ENCODE results near the gene FDXR.
A peak's percentile ranks its signal among the peaks of the same experiment; 100 is the strongest.

Gene FDXR

GRCh38 chr17:74840989-74841666 lies 31.7 kb downstream of the FDXR start:
- 0 out of 3 replicates have a peak, but pooled peaks have one; percentile 24 for ATAC-seq (ENCODE audit: low read depth)
- Histone ChIP-seq H3K27me3 (ENCODE audit: insufficient read depth, poor library complexity, severe bottlenecking) (peaks cover 8% of the 10 kb centered on the region), H3K27ac (ENCODE audit: poor library complexity, severe bottlenecking) (no peak overlapping the region), H3K4me3 (ENCODE audit: severe bottlenecking) (no peak overlapping the region), H3K9me3 (ENCODE audit: severe bottlenecking) (no peaks in the 10 kb centered on the region), H3K36me3 (ENCODE audit: low read depth) (no peaks in the 10 kb centered on the region), H3K4me1 (ENCODE audit: insufficient read depth, poor library complexity, severe bottlenecking) (peaks cover 5% of the 10 kb centered on the region)
- TF ChIP-seq CTCF (IDR thresholded peaks at IDR 0.05; ENCODE audit: poor library complexity, severe bottlenecking): no peak
- DNase-seq (ENCODE audit: low spot score): no peak

GRCh38 chr17:74839990-74840852 lies 32.6 kb downstream of the FDXR start:
- Histone ChIP-seq H3K27ac (ENCODE audit: poor library complexity, severe bottlenecking) (no peak overlapping the region), H3K27me3 (ENCODE audit: insufficient read depth, poor library complexity, severe bottlenecking) (peaks cover 8% of the 10 kb centered on the region), H3K4me1 (ENCODE audit: insufficient read depth, poor library complexity, severe bottlenecking) (peaks cover 5% of the 10 kb centered on the region), H3K36me3 (ENCODE audit: low read depth) (no peaks in the 10 kb centered on the region), H3K4me3 (ENCODE audit: severe bottlenecking) (no peak overlapping the region), H3K9me3 (ENCODE audit: severe bottlenecking) (no peaks in the 10 kb centered on the region)
- TF ChIP-seq CTCF (IDR thresholded peaks at IDR 0.05; ENCODE audit: poor library complexity, severe bottlenecking): no peak
- DNase-seq (ENCODE audit: low spot score) (no peak), ATAC-seq (ENCODE audit: low read depth) (no peak)

- no peaks in the 10 kb centered on the region for H3K36me3 ChIP-seq (ENCODE audit: low read depth)
- TF ChIP-seq CTCF (IDR thresholded peaks at IDR 0.05; ENCODE audit: poor library complexity, severe bottlenecking): no peak
- H3K27me3 ChIP-seq (ENCODE audit: insufficient read depth, poor library complexity, severe bottlenecking): peaks cover 1% of the 10 kb centered on the region
- no peaks in the 10 kb centered on the region for H3K9me3 ChIP-seq (ENCODE audit: severe bottlenecking)
- DNase-seq (ENCODE audit: low spot score) (no peak), ATAC-seq (ENCODE audit: low read depth) (no peak)
- H3K4me1 ChIP-seq (ENCODE audit: insufficient read depth, poor library complexity, severe bottlenecking): peaks cover 6% of the 10 kb centered on the region
- H3K4me3 ChIP-seq (ENCODE audit: severe bottlenecking): no peak overlapping the region
- no peak overlapping the region for H3K27ac ChIP-seq (ENCODE audit: poor library complexity, severe bottlenecking)
These were observed 34.5 kb downstream of the FDXR start for GRCh38 chr17:74838274-74838673.

- DNase-seq (ENCODE audit: low spot score): no peak
- no peak for TF ChIP-seq CTCF (IDR thresholded peaks at IDR 0.05; ENCODE audit: poor library complexity, severe bottlenecking)
- no peak overlapping the region for H3K27ac ChIP-seq (ENCODE audit: poor library complexity, severe bottlenecking)
- no peak for ATAC-seq (ENCODE audit: low read depth)
- H3K27me3 ChIP-seq (ENCODE audit: insufficient read depth, poor library complexity, severe bottlenecking): no peaks in the 10 kb centered on the region
- H3K4me3 ChIP-seq (ENCODE audit: severe bottlenecking): no peak overlapping the region
- H3K9me3 ChIP-seq (ENCODE audit: severe bottlenecking): no peaks in the 10 kb centered on the region
- H3K36me3 ChIP-seq (ENCODE audit: low read depth): no peaks in the 10 kb centered on the region
- H3K4me1 ChIP-seq (ENCODE audit: insufficient read depth, poor library complexity, severe bottlenecking): peaks cover 11% of the 10 kb centered on the region
These were observed 35.9 kb downstream of the FDXR start for GRCh38 chr17:74836691-74837467.
